ENCODE results near the gene HLCS. TPM values are rescaled to one million over a fixed set of nuclear protein-coding genes. Genes with fewer than 3 reads are reported as not detected.

HLCS gene
- total and polyA plus RNA-seq, 2 of the 4 experiments (the other 2 are of a cell fraction) = 10.6 to 21.0 TPM

GRCh38 chr21:36901575-36901974 lies 64.9 kb downstream of the HLCS start:
- dilution Hi-C loops (cut with HindIII; ENCODE audit: low sequenced_read_pairs, unreplicated experiment) (no loop called here), intact Hi-C loops (cut with micrococcal nuclease) (loop anchor here (5.0 kb wide), 1 partner anchor 34 kb away; no protein-coding TSS in a partner anchor), in situ Hi-C loops (cut with MboI; ENCODE audit: low sequenced_read_pairs) (no loop called here)
- Histone ChIP-seq H4K20me1 (ENCODE audit: insufficient read depth, low read length) (0 out of 2 replicates have a peak, but pooled peaks cover 3% of the 10 kb centered on the region), H3K4me1 (ENCODE audit: control insufficient read depth, insufficient read depth, low read length) (peaks cover 5% of the 10 kb centered on the region; the same call in 1 of the 2 replicates), H3K27me3 (ENCODE audit: control insufficient read depth, insufficient read depth, low read length) (no peaks in the 10 kb centered on the region), H3K9me1 (ENCODE audit: insufficient read depth, low read length) (peaks cover 11% of the 10 kb centered on the region), H3K14ac (replicated peaks; ENCODE audit: low read depth, low read length) (no peak overlapping the region), H2BK120ac (ENCODE audit: low read depth, low read length) (no peak overlapping the region), H4K8ac (ENCODE audit: low read depth in 2 of 2, low read length in 2 of 2) (no peak overlapping the region), H3K9ac (ENCODE audit: low read depth, low read length) (no peak overlapping the region), H2BK15ac (ENCODE audit: low read depth, low read length) (no peak overlapping the region), H3K36me3 (ENCODE audit: control insufficient read depth, insufficient read depth, low read length) (no peaks in the 10 kb centered on the region), H3K56ac (ENCODE audit: extremely low read depth, insufficient read depth, low read length) (no peak overlapping the region), H3K4me2 (ENCODE audit: low read depth, low read length) (no peak overlapping the region), H2AK5ac (ENCODE audit: low read depth, low read length) (no peak overlapping the region), H2BK5ac (ENCODE audit: low read depth, low read length, poor library complexity, severe bottlenecking) (no peak overlapping the region), H3K4me3 (ENCODE audit: insufficient read depth, low read depth, low read length) (no peak overlapping the region), H2AK9ac (replicated peaks; ENCODE audit: low read depth, low read length, poor library complexity) (no peak overlapping the region), H3K4ac (ENCODE audit: low read depth, low read length) (no peak overlapping the region), H3K9me3 (ENCODE audit: control insufficient read depth, insufficient read depth, low read length) (no peaks in the 10 kb centered on the region), H4K5ac (ENCODE audit: low read depth, low read length) (no peak overlapping the region), H3K18ac (ENCODE audit: low read depth, low read length) (no peak overlapping the region), H4K91ac (ENCODE audit: insufficient read depth, low read depth, low read length) (no peak overlapping the region), H3K79me1 (ENCODE audit: low read depth in 1 of 2, low read length in 2 of 2) (peaks cover 5 to 8% of the 10 kb centered on the region in 2 experiments; a peak in 2 of 4 replicates), H3K23ac (ENCODE audit: low read depth, low read length) (no peak overlapping the region), H2AFZ (replicated peaks; ENCODE audit: low read length, poor library complexity) (no peak overlapping the region), H2BK20ac (ENCODE audit: low read depth, low read length) (no peak overlapping the region), H3K27ac (ENCODE audit: insufficient read depth, low read length) (no peak overlapping the region; the same call in 1 of the 2 replicates)
- 100% methylated on average over 3 of the region's 6 CpGs; no CpG with 5 or more reads in 1 of the 2 experiments for WGBS, 2 experiments (ENCODE audit: extremely low coverage in 2 of 2, insufficient read length in 1 of 2)
- no TSS peak for BruUV-seq (replicated peaks)
- DNase-seq (no peak), ATAC-seq (ENCODE audit: low read depth) (no peak)
- TF ChIP-seq SMC3 (IDR thresholded peaks at IDR 0.05; ENCODE audit: low read depth, low read length) = no peak
- TF ChIP-seq NFE2L2 (IDR thresholded peaks at IDR 0.05; ENCODE audit: low read depth, low read length) = no peak
- TF ChIP-seq CHD1 (IDR thresholded peaks at IDR 0.05; ENCODE audit: low read depth, low read length) = no peak
- no peak for TF ChIP-seq CEBPB (IDR thresholded peaks at IDR 0.05; ENCODE audit: low read depth, low read length)
- TF ChIP-seq MAZ (IDR thresholded peaks at IDR 0.05; ENCODE audit: borderline replicate concordance, low read depth, low read length) = no peak
- no peak for TF ChIP-seq USF2 (IDR thresholded peaks at IDR 0.05; ENCODE audit: low read depth, low read length)
- TF ChIP-seq, protein P1, sequence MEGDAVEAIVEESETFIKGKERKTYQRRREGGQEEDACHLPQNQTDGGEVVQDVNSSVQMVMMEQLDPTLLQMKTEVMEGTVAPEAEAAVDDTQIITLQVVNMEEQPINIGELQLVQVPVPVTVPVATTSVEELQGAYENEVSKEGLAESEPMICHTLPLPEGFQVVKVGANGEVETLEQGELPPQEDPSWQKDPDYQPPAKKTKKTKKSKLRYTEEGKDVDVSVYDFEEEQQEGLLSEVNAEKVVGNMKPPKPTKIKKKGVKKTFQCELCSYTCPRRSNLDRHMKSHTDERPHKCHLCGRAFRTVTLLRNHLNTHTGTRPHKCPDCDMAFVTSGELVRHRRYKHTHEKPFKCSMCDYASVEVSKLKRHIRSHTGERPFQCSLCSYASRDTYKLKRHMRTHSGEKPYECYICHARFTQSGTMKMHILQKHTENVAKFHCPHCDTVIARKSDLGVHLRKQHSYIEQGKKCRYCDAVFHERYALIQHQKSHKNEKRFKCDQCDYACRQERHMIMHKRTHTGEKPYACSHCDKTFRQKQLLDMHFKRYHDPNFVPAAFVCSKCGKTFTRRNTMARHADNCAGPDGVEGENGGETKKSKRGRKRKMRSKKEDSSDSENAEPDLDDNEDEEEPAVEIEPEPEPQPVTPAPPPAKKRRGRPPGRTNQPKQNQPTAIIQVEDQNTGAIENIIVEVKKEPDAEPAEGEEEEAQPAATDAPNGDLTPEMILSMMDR (conservative IDR thresholded peaks at IDR 0.05; ENCODE audit: low read depth, low read length) = no peak
- TF ChIP-seq POLR2A (IDR thresholded peaks at IDR 0.05; ENCODE audit: low read depth, low read length) = no peak
- TF ChIP-seq RFX5 (IDR thresholded peaks at IDR 0.05; ENCODE audit: low read depth, low read length) = no peak
- no peak for TF ChIP-seq RAD21 (IDR thresholded peaks at IDR 0.05; ENCODE audit: low read length)
- TF ChIP-seq BHLHE40 (IDR thresholded peaks at IDR 0.05; ENCODE audit: low read depth, low read length) = no peak
- TF ChIP-seq FOS (IDR thresholded peaks at IDR 0.05; ENCODE audit: low read depth, low read length) = no peak
- no peak for TF ChIP-seq MXI1 (IDR thresholded peaks at IDR 0.05; ENCODE audit: borderline replicate concordance, low read depth, low read length)
- TF ChIP-seq MAFK (IDR thresholded peaks at IDR 0.05; ENCODE audit: low read depth, low read length) = no peak
- no peak for TF ChIP-seq RCOR1 (IDR thresholded peaks at IDR 0.05; ENCODE audit: insufficient replicate concordance, low read length)
- TF ChIP-seq ELK1 (IDR thresholded peaks at IDR 0.05; ENCODE audit: borderline replicate concordance, low read depth, low read length) = no peak
- CTCF ChIA-PET = no interaction called here
- POLR2A ChIA-PET (ENCODE audit: unreplicated experiment) = no interaction called here

Data from IMR-90 (cell line).